Measurements from ENCODE around the gene CCNY. TPM values are rescaled to one million over a fixed set of nuclear protein-coding genes. Genes with fewer than 3 reads are reported as not detected.

CCNY gene
- total and polyA plus RNA-seq, 8 donors: 10.6 to 41.7 (median 26.6) TPM

- Histone ChIP-seq H3K36me3 (no peaks in the 10 kb centered on the region), H3K27me3 (no peaks in the 10 kb centered on the region), H3K9me3 (no peaks in the 10 kb centered on the region), H3K4me1 (peaks cover 9 to 19% (median 11%) of the 10 kb centered on the region in 3 donors), H3K4me3 (no peak overlapping the region), H3K27ac (no peak overlapping the region)
- FAIRE-seq (no peak), DNase-seq (no peak), ATAC-seq (peak in 2 of 4 donors; percentile 33 to 60)
- no peak for TF ChIP-seq CTCF (IDR thresholded peaks at IDR 0.05)
- intact Hi-C loops (cut with DNase I): no loop called here
- WGBS, 2 donors: 82 to 84% methylated on average over 11 of the region's 11 CpGs
Observed at GRCh38 chr10:35464825-35465456, 128.6 kb downstream of the CCNY start.

GRCh38 chr10:35465673-35466072 lies 129.4 kb downstream of the CCNY start:
- intact Hi-C loops (cut with DNase I): no loop called here
- no peak for FAIRE-seq
- Histone ChIP-seq H3K27ac (no peak overlapping the region), H3K27me3 (no peaks in the 10 kb centered on the region), H3K36me3 (no peaks in the 10 kb centered on the region), H3K4me1 (peaks cover 9 to 25% (median 11%) of the 10 kb centered on the region in 3 donors), H3K4me3 (no peak overlapping the region), H3K9me3 (no peaks in the 10 kb centered on the region)
- WGBS, 2 donors: 38 to 46% methylated on average over 5 of the region's 5 CpGs
- DNase-seq: no peak
- peak in 3 of 4 donors; percentile 34 to 55 (median 37) for ATAC-seq
- TF ChIP-seq CTCF (IDR thresholded peaks at IDR 0.05): no peak

DNA sequence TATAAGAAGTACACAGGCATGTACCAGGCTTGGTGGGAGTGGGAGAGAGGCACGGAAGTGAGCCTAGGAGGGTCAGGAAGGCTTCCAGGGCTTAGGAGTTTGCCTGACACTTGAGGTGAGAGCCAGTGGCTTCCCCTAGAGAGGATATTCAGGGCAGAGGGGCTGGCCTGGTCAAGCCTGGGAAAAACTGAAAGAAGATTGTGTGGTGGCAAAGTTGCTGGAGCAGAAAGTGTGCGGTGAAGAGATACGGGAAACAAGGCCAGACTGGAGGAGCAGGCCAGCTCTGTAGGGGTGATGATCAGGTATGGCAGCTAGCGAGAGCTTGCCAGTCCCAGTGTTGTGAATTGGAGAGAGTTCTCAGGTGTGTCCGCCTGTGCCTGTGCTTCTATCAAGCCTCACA lies 129.9 kb downstream of the CCNY start:
- Histone ChIP-seq H3K4me3 (no peak overlapping the region), H3K36me3 (no peaks in the 10 kb centered on the region), H3K27ac (no peak overlapping the region), H3K9me3 (no peaks in the 10 kb centered on the region), H3K27me3 (no peaks in the 10 kb centered on the region), H3K4me1 (peaks cover 9 to 27% (median 11%) of the 10 kb centered on the region in 3 donors)
- WGBS, 2 donors: 50 to 85% methylated on average over 4 to 5 of the region's 5 CpGs
- TF ChIP-seq CTCF (IDR thresholded peaks at IDR 0.05): no peak
- DNase-seq (no peak), FAIRE-seq (no peak), ATAC-seq (peak in 2 of 4 donors; percentile 16 to 42)
- intact Hi-C loops (cut with DNase I): no loop called here

GRCh38 chr10:35466661-35467060 lies 130.4 kb downstream of the CCNY start:
- DNase-seq: no peak
- H3K4me3 ChIP-seq: no peak overlapping the region
- H3K27me3 ChIP-seq: no peaks in the 10 kb centered on the region
- intact Hi-C loops (cut with DNase I): no loop called here
- peaks cover 9 to 27% (median 11%) of the 10 kb centered on the region in 3 donors for H3K4me1 ChIP-seq
- 97 to 98% methylated on average over 4 of the region's 4 CpGs for WGBS, 2 donors
- no peak for ATAC-seq
- H3K27ac ChIP-seq: no peak overlapping the region
- TF ChIP-seq CTCF (IDR thresholded peaks at IDR 0.05): no peak
- no peaks in the 10 kb centered on the region for H3K9me3 ChIP-seq
- FAIRE-seq: no peak
- no peaks in the 10 kb centered on the region for H3K36me3 ChIP-seq

- FAIRE-seq (no peak), ATAC-seq (no peak), DNase-seq (no peak)
- Histone ChIP-seq H3K4me3 (no peak overlapping the region), H3K27me3 (no peaks in the 10 kb centered on the region), H3K4me1 (peaks cover 7 to 25% (median 11%) of the 10 kb centered on the region in 3 donors), H3K9me3 (no peaks in the 10 kb centered on the region), H3K36me3 (no peaks in the 10 kb centered on the region), H3K27ac (no peak overlapping the region)
- no peak for TF ChIP-seq CTCF (IDR thresholded peaks at IDR 0.05)
- intact Hi-C loops (cut with DNase I): no loop called here
Observed at GRCh38 chr10:35467186-35467585, 130.9 kb downstream of the CCNY start.
